ENCODE measurements around the gene NUMBL.
"Not testable (repeated sequence)": the region's sequence is repeated elsewhere in the genome, so short reads cannot be mapped to it uniquely, and the experiment has no call there.

Gene NUMBL

DNA sequence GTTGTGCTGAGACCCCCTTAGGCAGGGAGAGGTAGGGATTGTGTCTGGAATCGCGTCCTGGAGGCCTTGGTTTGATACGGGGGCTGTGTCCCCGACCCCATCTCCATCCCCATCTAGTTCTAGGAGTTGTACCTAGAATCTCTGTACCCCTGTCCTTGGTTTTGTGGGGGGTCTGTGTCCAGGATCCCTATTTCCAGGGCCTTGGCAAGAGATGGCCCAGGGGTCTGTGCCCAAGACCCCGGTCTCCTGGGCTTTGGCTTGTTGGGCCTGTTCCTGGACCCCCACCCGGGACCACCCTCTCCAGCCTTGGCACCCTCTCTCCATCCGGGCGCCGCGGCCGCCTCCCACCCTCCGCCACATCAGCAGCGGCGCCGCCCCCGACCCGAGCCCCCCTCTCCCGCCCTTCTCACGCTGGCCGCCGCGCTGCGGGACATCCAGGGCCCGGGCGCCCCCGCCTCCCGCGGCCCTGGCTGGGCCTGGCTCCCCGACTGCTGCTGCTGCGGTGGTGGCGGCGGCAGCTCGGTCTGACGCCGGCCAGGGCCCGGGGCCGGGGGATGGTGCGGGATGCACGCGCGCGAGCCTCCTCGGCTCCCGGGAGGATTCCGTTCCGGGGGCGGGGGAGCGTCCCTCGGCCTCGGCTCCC is at the start of gene NUMBL:
TSS of gene NUMBL (minus strand) at position 602 of the 643 bp plus-strand sequence. CDS start at position 434, 168 bp downstream.
- no peak for DNase-seq

DNA sequence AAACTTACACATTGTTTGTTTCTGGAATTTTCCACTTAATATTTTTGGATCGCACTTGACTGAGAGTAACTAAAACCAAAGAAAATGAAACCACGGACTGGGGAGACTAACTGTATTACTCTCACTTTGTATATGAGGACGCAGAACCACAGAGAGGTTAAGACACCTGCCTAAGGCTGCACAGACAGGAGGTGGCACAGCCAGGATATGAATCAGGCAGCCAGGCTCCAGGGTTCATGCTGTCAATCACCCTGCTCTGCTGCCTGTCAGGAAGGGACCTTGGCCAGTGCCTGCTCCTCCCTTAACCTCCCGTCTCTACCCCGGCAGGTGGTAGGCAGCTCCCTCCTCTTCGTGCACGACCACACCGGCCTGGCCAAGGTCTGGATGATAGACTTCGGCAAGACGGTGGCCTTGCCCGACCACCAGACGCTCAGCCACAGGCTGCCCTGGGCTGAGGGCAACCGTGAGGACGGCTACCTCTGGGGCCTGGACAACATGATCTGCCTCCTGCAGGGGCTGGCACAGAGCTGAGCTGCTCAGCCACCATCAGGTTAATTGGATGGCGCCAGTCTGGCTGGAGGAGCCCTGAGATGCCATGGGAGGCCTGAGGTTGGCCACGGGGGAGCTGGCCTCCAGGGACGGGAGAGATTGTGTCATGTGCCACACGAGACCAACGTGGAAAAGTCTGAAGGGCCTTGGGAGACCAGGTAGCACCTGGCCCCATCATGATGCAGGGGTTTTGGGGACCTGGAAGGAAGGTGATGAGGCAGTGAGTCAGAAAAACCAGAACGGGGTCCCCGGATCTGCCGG is 48.8 kb upstream of the NUMBL start:
- DNase-seq, result no peak

DNA sequence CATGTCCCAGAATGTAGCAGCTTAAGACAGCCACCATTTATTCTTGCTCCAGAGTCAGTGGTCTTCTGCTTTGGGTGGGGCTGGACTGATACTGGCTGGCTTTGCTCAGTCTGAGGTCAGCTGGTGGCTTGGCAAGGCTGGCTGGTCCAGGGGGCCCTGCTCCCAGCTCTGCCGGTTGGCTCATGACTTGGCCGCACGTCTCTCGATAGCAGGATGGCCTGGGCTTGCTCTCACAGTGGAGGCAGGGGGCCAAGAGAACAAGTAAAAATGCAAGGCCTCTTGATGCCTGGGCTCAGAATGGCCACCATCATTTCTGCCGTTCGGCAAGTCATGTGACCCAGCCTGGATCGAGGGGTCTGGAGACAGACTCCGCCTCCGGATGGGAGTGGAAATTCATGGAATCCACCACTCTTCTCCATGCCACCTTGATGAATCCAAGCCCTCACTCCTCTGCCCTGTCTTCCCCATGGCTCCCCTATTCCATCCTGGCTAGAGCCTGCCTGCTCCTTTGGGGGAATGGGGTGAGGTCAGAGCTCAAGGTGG is 46.7 kb upstream of the NUMBL start:
- DNase-seq, result no peak

DNA sequence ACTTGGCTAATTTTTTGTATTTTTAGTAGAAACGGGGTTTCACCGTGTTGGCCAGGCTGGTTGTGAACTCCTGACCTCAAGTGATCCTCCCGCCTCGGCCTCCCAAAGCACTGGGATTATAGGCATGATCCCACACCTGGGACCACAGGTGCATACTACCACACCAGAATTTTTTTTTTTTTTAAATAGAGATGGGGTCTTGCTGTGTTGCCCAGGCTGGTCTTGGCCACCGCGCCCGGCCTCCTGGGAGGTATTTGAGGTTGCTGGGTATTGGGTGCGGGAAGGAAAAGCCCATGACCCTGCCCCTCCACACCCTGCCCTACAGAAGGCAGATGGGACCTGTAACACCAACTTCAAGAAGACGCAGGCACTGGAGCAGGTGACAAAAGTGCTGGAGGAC is 46.2 kb upstream of the NUMBL start:
- DNase-seq, result no peak

DNA sequence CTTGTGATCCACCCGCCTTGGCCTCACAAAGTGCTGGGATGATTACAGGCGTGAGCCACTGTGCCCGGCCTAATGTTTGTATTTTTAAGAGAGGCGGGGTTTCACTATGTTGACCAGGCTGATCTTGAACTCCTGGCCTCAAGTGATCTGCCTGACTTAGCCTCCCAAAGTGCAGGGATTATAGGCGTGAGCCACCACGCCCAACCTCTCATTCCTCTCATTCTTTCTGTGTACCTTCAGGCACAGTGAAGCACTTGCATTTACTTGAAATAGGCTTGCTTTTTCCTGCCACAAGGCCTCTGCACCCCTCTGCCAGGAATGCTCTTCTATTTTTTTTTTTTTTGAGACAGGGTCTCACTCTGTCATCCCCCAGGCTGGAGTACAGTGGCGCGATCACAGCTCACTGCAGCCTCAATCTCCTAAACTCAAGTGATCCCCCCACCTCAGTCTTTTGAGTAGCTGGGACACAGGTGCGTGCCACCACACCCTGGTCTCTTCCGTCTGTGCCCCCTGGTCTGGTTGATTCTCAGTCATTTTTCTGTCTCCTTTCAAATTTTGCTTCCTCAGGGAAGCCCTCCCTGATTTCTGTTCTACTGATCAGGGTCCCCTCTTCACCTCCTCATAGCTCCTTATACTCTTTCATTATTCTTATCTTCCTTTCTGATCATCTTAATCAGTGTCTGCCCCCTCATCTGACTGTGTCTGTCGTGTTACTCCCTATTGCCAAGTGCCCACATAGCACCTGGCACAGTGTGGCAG is 44.7 kb upstream of the NUMBL start:
- DNase-seq, result no peak

DNA sequence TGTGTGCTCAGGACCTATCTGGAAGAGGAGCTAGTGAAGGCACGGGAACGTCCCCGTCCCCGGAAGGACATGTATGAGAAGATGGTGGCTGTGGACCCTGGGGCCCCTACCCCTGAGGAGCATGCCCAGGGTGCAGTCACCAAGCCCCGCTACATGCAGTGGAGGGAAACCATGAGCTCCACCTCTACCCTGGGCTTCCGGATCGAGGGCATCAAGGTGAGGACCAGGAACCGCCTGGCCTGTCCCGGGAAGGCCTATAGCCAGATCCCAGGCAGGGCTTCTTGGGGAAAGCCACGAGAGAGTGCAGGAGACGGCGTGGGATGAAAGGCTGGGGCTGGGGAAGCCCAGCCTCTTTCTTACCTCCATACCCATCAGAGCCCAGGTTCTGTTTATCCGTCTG is 42.7 kb upstream of the NUMBL start:
- DNase-seq, result no peak

DNA sequence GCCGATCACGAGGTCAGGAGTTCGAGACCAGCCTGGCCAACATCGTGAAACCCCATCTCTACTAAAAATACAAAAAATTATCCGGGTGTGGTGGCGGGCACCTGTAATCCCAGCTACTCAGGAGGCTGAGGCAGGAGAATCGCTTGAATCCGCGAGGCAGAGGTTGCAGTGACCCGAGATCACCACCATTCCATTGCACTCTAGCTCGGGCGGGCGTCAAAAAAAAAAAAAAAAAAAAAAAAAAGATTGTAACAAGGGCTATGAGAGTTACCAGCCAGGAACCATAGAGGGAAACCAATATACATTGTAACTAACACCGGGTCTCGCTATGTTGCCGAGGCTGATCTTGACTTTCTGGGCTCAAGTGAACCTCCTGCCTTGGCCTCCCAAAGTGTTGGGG is 41.9 kb upstream of the NUMBL start:
- DNase-seq, result not testable (repeated sequence)

DNA sequence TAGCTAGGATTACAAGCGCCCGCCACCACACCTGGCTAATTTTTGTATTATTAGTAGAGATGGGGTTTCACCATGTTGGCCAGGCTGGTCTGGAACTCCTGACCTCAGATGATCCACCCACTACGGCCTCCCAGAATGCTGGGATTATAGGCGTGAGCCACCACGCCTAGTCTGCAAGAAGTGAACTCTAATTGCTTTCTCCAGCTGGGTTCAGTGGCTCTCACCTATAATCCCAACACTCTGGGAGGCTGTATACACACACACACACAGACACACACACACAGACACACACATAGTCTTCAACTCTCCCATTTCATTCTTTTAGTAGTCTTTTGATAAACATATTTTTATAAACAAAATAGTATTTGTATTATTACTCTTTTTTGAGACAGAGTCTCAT is 39.6 kb upstream of the NUMBL start:
- not testable (repeated sequence) for DNase-seq

DNA sequence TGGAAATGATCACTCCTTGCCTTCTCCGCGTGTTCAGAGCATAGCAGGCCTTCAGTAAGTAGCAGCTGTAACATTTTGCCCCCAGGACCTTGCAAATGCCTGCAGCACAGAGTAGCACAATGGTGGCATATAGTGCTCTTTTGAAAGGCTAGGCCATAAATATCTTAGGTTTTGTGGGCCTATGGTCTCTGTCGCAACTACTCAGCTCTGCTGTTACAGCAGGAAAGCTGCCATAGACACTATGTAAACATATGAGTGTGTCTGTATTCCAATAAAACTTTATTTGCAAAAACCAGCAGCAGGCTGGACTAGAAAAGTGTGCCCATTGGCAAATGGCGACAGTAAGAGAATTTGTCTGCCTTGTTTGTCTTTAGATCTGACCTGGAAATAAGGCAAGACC is 35.8 kb upstream of the NUMBL start:
- DNase-seq, result no peak

DNA sequence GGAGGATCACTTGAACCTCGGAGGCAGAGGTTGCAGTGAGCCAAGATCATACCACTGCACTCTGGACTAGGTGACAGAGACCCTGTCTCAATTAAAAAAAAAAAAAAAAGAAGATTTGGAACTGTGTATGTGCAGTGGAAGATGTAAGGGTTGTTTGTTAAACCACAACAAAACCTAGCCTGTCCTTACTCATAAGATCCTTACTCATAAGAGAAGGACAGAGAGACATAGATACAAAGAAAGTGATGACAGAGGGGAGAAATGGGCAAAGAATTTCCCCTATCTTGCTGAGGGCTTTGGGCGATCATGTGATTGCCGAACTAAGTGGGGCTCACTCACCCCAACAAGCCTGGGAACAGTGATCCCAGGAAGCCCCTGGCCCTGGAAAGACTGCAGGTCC is 34.4 kb upstream of the NUMBL start:
- DNase-seq, result no peak

DNA sequence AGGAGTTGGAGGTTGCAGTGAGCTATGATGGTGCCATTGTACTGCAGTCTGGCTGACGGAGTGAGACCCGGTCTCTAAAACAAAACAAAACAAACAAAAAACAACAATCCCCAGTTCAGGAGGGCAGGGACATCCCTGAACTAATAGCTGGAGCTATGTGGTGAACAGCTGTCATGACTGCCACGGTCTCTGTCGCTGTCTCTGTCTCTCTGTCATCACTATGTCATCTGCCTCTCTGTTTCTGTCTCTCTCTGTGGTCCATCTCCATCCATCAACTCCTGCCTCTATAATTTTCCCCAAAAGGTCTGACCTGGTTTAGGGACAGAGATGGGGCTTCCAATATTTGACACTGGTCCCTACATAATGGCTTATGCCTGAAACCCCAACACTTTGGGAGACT is 33.9 kb upstream of the NUMBL start:
- no peak for DNase-seq

DNA sequence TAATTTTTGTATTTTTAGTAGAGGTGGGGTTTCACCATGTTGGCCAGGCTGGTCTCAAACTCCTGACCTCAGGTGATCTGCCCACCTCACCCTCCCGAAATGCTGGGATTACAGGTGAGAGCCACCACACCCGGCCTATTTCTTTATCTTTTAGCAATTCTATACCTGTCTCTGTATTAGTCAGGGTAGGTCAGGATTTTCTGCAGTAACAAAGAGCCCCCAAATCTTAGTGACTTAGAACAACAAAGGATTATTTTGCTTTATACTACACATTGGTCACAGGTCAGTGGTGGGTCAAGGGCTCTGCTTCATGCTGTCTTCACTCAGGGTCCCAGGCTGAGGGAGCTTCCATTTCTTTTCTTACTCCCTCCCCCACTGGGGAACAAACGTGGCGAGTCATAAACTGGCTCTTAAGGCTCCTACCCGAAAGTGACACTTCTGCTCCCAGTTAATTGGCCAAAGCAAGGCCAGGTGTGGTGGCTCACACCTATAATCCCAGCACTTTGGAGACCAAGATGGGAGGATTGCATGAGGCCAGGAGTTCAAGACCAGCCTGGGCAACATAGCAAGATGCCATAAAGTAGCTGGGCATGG is 33.3 kb upstream of the NUMBL start:
- DNase-seq, result no peak

DNA sequence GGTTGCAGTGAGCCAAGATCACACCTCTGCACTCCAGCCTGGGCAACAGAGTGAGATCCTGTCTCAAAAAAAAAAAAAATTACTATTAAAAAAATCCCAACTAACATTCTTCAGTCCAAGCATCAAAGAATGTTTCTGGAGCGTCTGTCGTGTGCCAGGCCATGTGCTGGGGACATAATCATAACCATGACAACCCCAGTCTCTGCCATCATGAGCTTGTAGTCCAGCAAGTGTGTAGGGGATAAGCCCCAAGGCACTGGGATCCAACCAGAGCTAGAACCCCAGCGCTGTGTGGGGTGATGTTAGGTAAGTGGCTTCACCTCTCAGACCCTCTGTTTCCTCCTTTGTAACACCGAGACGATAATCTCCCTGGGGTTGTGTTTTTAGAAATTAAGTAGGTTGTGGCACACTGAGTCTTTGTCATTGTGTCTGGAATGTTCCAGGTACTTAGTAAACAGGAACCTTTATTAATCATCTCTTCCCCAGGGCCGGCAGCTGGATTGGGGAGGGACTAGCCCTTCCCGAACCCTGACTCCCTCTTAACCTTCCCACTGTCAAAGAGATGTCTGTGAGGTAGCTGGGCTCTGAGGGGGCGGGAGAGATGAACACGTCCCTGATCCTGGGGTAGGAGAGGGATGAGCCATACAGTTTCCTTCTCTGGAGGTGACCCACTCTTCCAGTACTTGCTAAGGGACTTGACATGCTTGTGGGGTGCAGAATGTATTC is 31.6 kb upstream of the NUMBL start:
- no peak for DNase-seq

DNA sequence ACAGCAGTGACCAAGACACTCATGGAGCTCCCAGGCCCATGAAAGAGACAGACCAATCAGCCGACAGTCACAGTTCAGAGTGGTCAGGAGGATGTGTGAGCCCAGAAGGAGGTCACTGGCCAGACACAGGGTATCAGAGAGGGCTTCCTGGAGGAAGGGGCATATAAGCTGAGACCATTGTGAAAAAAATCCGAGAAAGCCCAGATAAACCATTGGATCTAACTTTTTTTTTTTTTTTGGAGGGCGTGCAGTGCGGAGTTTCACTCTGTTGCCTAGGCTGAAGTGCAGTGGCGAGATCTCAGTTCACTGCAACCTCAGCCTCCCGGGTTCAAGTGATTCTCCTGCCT is 30.7 kb upstream of the NUMBL start:
- DNase-seq, result no peak

DNA sequence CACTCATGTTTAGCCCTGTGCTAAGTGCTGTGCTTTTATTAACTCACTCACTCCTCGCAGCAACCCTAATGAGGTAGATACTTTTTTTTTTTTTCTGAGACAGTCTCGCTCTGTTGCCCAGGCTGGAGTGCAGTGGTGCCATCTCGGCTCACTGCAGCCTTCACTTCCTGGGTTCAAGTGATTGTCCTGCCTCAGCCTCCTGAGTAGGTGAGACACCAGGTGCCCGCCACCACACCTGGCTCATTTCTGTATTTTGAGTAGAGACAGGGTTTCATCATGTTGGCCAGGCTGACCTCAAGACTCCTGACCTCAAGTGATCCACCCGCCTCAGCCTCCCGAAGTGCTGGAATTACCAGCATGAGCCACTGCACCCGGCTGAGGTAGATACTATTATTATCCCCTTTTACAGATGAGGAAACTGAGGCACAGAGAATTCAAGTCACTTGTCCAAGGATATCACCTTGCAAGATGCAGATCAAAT is 29.0 kb upstream of the NUMBL start:
- no peak for DNase-seq

DNA sequence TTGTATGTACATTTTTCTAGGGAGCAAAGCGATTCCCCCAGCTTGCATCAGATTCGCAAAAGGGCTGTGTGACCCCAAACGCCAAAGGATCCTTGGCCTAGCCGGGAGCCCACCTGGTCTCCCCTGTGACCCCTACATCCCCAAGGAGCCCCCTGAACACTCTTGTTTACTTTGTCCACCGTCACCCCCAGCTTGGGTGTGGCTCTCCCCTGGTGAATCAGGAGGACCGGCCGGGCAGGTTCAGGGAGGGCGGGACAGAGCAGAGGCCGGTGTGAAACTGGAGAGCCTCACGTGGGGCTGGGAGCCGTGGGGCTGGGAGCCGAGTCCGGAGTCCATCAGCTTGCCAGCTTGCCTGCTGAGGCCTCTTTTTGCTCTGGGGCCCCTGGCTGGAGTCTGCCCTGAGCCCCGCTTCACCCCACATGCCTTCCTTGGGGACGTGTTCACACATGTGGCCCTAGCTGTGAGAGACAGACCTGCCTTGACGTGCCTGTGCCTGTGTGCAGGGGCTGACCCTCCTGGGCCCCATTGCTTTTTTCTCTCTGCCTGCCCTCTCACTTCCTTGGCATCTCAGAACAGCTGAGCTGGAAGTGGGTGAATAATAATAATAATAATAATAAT is 28.4 kb upstream of the NUMBL start:
- DNase-seq, result no peak

DNA sequence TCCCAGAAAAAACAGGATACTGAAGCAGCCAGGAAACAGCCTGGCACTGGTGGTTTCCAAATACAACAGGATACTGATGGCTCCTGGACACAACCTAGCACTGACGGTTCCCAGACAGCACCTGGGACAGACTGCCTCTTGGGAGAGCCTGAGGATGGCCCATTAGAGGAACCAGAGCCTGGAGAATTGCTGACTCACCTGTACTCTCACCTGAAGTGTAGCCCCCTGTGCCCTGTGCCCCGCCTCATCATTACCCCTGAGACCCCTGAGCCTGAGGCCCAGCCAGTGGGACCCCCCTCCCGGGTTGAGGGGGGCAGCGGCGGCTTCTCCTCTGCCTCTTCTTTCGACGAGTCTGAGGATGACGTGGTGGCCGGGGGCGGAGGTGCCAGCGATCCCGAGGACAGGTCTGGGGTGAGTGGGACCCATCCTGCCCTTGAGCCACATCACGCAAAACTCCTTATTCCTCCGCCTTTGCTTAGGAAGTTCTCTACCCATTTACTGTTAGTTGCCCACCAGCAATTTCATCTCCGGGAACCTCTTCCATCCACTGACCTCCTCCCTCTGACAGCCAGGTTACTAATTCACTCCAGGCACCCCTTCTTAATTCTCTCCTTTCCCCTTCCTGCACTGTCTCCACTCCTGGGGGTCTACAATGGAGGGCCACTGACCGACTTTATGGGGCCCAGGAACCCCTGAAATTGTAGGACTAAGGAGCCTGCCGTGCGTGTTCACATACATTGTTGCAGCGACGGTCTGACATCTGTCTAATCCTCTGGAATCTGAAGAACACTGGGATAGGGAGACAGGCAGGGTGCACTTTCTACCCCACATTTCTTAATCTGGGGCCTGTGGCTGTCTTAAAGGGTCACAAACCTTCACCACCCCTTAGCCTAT is 27.7 kb upstream of the NUMBL start:
- no peak for DNase-seq

DNA sequence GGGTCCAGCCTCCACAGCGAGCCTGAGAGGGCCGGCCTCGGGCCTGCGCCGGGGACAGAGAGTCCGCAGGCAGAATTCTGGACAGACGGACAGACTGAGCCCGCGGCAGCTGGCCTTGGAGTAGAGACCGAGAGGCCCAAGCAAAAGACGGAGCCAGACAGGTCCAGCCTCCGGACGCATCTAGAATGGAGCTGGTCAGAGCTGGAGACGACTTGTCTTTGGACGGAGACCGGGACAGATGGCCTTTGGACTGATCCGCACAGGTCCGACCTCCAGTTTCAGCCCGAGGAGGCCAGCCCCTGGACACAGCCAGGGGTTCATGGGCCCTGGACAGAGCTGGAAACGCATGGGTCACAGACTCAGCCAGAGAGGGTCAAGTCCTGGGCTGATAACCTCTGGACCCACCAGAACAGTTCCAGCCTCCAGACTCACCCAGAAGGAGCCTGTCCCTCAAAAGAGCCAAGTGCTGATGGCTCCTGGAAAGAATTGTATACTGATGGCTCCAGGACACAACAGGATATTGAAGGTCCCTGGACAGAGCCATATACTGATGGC is 27.0 kb upstream of the NUMBL start:
- no peak for DNase-seq

DNA sequence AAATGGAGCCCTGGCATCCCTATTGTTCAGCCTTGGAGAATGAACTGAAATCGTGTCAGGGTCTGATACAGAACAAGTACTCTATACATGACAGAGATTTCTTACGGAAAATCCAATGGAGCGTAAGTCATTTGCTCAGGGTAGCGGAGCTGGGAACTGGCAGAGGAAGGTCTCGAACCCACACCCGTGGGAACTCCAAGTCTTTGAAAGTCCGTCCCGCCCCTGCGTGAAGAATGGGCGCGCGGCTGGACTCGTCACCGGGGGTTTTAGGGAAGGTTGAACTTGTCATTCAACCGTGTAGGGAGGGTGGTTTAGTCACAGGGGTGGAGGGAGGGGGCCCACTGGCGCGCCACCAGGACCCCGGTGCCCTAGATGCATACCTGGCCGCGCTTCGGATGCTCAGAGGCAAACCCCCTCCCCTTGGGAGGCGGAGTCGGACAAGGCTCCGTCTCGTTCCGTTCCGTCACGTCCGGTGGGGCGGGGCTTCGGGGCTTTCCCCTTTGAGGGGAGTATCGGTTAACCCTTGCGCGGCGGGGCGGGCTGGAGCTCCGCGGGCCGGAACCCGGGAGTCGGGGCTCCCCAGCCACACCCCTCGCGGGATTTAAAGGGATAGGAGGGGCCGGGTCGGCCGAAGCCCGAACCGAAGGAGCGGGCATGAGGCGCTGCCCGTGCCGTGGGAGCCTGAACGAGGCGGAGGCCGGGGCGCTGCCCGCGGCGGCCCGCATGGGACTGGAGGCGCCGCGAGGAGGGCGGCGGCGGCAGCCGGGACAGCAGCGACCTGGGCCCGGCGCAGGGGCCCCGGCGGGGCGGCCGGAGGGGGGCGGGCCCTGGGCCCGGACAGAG is 26.3 kb upstream of the NUMBL start, which contains the start of the genes COQ8B and ITPKC:
TSS of gene COQ8B (minus strand) at position 405 of the 843 bp plus-strand sequence. CDS start 2,254 bp downstream, outside the sequence.
TSS of gene ITPKC (plus strand) at position 631 of the 843 bp plus-strand sequence. CDS start at position 655, 24 bp downstream.
- peak; percentile 100 for DNase-seq
